Fibroblast of pulmonary artery (primary cell): ENCODE data around the gene SLC16A5.
A peak's percentile ranks its signal among the peaks of the same experiment; 100 is the strongest.

ENCODE experiments used
- DNase-seq: peaks from one replicate; pipeline ENCODE4 v3.0.0-alpha.2; 2010; ENCODE audit warnings: low read depth
- H3K4me3 ChIP-seq: replicated peaks from 2 replicates; pipeline ENCODE4 v1.5.1; 2011; ENCODE audit warnings: low read depth, mild to moderate bottlenecking, control low read depth, low read length, moderate library complexity
- CTCF ChIP-seq: IDR thresholded peaks from 2 replicates; pipeline ENCODE4 v1.5.1; 2011; ENCODE audit warnings: mild to moderate bottlenecking, control low read depth, low read length, inconsistent platforms; ENCODE audit errors: missing control alignments

SLC16A5 gene

GRCh38 chr17:75154195-75155106, 66.7 kb downstream of the SLC16A5 start, which contains the start of gene JPT1:
JPT1 (minus strand) TSS chr17:75154512; CDS start chr17:75154397, 115 bp downstream.
- DNase-seq = peak; percentile 99
- peak within 1 kb of the TSS; percentile 86 for H3K4me3 ChIP-seq
- no peak for TF ChIP-seq CTCF

GRCh38 chr17:75155191-75155601, 67.4 kb downstream of the SLC16A5 start:
- no peak for DNase-seq
- TF ChIP-seq CTCF = no peak
- no peak overlapping the region for H3K4me3 ChIP-seq
